Measurements from ENCODE around the gene ARFGEF2.

- no peak for TF ChIP-seq POLR2A (IDR thresholded peaks at IDR 0.05)
- no peak for TF ChIP-seq CTCF (IDR thresholded peaks at IDR 0.05)
Measured at GRCh38 chr20:48878534-48879248, 42.8 kb upstream of the ARFGEF2 start.
